22Rv1 (cell line): ENCODE data around the gene TRIM17.

Source experiments
- ZFX ChIP-seq: fragments of 450-650 bp; IDR thresholded peaks from 2 replicates; pipeline ENCODE4 v1.6.1; 2017; ENCODE audit warnings: antibody characterized with exemption, borderline replicate concordance
- TF ChIP-seq, protein P1 (sequence below): fragments of 450-650 bp; IDR thresholded peaks from 2 replicates; pipeline ENCODE4 v1.5.1; 2017; ENCODE audit warnings: mild to moderate bottlenecking

DNA sequence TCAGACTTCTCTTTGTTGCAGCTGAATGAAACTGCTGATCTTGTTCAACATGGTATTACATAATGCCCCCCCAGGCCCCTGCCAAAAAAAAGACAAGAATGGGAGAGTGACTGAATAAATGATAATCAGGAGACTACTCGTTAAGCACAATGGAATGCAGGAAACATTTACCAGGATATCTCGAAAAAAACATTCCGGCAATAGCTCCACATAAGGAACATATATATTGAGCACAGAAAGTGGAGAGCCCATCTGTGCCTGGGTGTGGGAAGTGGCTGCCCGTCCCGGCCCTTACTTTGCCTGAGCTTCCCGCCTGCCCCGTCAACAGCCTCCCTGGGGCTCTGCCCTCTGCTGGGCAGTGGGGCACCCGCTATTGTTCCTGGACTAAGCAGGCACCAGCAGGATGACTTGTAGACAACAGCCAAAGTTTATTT, 23.4 kb downstream of the TRIM17 start:
- TF ChIP-seq, protein P1, sequence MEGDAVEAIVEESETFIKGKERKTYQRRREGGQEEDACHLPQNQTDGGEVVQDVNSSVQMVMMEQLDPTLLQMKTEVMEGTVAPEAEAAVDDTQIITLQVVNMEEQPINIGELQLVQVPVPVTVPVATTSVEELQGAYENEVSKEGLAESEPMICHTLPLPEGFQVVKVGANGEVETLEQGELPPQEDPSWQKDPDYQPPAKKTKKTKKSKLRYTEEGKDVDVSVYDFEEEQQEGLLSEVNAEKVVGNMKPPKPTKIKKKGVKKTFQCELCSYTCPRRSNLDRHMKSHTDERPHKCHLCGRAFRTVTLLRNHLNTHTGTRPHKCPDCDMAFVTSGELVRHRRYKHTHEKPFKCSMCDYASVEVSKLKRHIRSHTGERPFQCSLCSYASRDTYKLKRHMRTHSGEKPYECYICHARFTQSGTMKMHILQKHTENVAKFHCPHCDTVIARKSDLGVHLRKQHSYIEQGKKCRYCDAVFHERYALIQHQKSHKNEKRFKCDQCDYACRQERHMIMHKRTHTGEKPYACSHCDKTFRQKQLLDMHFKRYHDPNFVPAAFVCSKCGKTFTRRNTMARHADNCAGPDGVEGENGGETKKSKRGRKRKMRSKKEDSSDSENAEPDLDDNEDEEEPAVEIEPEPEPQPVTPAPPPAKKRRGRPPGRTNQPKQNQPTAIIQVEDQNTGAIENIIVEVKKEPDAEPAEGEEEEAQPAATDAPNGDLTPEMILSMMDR, result peak; percentile 67
- no peak for TF ChIP-seq ZFX
